ENCODE results near the gene SCPEP1. TPM values are rescaled to one million over a fixed set of nuclear protein-coding genes. Genes with fewer than 3 reads are reported as not detected.
A peak's percentile ranks its signal among the peaks of the same experiment; 100 is the strongest.

Gene SCPEP1
- total and polyA plus RNA-seq, 2 of the 13 experiments (the other 11 are each of a cell fraction or from before 2014, with no cell fraction given) = 24.3 to 27.3 TPM

GRCh38 chr17:56960596-56961538, 17.1 kb upstream of the SCPEP1 start, which contains the start of gene COIL (continued):
- TF ChIP-seq, protein P1, sequence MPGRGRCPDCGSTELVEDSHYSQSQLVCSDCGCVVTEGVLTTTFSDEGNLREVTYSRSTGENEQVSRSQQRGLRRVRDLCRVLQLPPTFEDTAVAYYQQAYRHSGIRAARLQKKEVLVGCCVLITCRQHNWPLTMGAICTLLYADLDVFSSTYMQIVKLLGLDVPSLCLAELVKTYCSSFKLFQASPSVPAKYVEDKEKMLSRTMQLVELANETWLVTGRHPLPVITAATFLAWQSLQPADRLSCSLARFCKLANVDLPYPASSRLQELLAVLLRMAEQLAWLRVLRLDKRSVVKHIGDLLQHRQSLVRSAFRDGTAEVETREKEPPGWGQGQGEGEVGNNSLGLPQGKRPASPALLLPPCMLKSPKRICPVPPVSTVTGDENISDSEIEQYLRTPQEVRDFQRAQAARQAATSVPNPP (CRISPR knock-in tag; IDR thresholded peaks at IDR 0.05) = 0 out of 2 replicates have a peak, but pooled peaks have one; percentile 52
- no peak for TF ChIP-seq SNAI1 (CRISPR knock-in tag; IDR thresholded peaks at IDR 0.05; ENCODE audit: borderline replicate concordance)
- TF ChIP-seq CHD4 (IDR thresholded peaks at IDR 0.05; ENCODE audit: borderline replicate concordance, low read length) = no peak
- TF ChIP-seq ZNF124 (CRISPR knock-in tag; IDR thresholded peaks at IDR 0.05) = peak; percentile 92
- TF ChIP-seq, protein P2, sequence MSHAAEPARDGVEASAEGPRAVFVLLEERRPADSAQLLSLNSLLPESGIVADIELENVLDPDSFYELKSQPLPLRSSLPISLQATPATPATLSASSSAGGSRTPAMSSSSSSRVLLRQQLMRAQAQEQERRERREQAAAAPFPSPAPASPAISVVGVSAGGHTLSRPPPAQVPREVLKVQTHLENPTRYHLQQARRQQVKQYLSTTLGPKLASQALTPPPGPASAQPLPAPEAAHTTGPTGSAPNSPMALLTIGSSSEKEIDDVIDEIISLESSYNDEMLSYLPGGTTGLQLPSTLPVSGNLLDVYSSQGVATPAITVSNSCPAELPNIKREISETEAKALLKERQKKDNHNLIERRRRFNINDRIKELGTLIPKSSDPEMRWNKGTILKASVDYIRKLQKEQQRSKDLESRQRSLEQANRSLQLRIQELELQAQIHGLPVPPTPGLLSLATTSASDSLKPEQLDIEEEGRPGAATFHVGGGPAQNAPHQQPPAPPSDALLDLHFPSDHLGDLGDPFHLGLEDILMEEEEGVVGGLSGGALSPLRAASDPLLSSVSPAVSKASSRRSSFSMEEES (CRISPR knock-in tag; IDR thresholded peaks at IDR 0.05) = peak; percentile 82
- no peak for TF ChIP-seq PRPF4 (IDR thresholded peaks at IDR 0.05; ENCODE audit: low read depth, low read length, poor library complexity, severe bottlenecking)
- TF ChIP-seq, protein P3, sequence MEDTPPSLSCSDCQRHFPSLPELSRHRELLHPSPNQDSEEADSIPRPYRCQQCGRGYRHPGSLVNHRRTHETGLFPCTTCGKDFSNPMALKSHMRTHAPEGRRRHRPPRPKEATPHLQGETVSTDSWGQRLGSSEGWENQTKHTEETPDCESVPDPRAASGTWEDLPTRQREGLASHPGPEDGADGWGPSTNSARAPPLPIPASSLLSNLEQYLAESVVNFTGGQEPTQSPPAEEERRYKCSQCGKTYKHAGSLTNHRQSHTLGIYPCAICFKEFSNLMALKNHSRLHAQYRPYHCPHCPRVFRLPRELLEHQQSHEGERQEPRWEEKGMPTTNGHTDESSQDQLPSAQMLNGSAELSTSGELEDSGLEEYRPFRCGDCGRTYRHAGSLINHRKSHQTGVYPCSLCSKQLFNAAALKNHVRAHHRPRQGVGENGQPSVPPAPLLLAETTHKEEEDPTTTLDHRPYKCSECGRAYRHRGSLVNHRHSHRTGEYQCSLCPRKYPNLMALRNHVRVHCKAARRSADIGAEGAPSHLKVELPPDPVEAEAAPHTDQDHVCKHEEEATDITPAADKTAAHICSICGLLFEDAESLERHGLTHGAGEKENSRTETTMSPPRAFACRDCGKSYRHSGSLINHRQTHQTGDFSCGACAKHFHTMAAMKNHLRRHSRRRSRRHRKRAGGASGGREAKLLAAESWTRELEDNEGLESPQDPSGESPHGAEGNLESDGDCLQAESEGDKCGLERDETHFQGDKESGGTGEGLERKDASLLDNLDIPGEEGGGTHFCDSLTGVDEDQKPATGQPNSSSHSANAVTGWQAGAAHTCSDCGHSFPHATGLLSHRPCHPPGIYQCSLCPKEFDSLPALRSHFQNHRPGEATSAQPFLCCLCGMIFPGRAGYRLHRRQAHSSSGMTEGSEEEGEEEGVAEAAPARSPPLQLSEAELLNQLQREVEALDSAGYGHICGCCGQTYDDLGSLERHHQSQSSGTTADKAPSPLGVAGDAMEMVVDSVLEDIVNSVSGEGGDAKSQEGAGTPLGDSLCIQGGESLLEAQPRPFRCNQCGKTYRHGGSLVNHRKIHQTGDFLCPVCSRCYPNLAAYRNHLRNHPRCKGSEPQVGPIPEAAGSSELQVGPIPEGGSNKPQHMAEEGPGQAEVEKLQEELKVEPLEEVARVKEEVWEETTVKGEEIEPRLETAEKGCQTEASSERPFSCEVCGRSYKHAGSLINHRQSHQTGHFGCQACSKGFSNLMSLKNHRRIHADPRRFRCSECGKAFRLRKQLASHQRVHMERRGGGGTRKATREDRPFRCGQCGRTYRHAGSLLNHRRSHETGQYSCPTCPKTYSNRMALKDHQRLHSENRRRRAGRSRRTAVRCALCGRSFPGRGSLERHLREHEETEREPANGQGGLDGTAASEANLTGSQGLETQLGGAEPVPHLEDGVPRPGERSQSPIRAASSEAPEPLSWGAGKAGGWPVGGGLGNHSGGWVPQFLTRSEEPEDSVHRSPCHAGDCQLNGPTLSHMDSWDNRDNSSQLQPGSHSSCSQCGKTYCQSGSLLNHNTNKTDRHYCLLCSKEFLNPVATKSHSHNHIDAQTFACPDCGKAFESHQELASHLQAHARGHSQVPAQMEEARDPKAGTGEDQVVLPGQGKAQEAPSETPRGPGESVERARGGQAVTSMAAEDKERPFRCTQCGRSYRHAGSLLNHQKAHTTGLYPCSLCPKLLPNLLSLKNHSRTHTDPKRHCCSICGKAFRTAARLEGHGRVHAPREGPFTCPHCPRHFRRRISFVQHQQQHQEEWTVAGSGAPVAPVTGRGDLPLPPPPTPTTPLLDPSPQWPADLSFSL (CRISPR knock-in tag; IDR thresholded peaks at IDR 0.05) = no peak
- TF ChIP-seq KIAA2018 (CRISPR knock-in tag; IDR thresholded peaks at IDR 0.05; ENCODE audit: borderline replicate concordance) = peak; percentile 63; the same call in 1 of the 2 replicates
- TF ChIP-seq ZNF788 (CRISPR knock-in tag; IDR thresholded peaks at IDR 0.05; ENCODE audit: borderline replicate concordance) = peak; percentile 99; the same call in 1 of the 2 replicates
